HCT116 (cell line): Measurements from ENCODE around the gene GARIN3. TPM values are rescaled to one million over a fixed set of nuclear protein-coding genes. Genes with fewer than 3 reads are reported as not detected.

Experiments
- ATAC-seq: fragments of 200-7000 bp; cut with Tn5 transposase; 2 replicates; pipeline ENCODE4 v1.9.1; 2020; ENCODE audit warnings: mild to moderate bottlenecking, moderate library complexity
- BruUV-seq: library from RNA; stranded (reverse); fragments of 400-500 nt; replicated peaks from 2 replicates; lab custom pipeline; 2021; lab: Mats Ljungman, UMichigan
- CTCF ChIA-PET: fragments of 300-600 bp; sonication (Branson Sonifier 250); formaldehyde crosslinking; loops from one replicate; lab custom pipeline; 2021; ENCODE audit warnings: antibody characterized with exemption; lab: Charles Lee
- POLR2A ChIA-PET: fragments of 300-600, 350-600 bp; sonication (Branson Sonifier 250); formaldehyde crosslinking; loops from one replicate; lab custom pipeline; 2021; ENCODE audit warnings: antibody characterized with exemption; lab: Charles Lee
- RAD21 ChIA-PET, 2 experiments: fragments of 300-600 bp; sonication (Branson Sonifier 250); formaldehyde crosslinking; loops; one replicate each; lab custom pipeline; 2023; ENCODE audit warnings: low total read pairs in 2 of 2; ENCODE audit not compliant: uncharacterized antibody in 2 of 2, unreplicated experiment in 2 of 2, low non-redundant PET in 1 of 2; lab: Charles Lee
- DNase-seq: peaks from one replicate; pipeline ENCODE4 v3.0.0-alpha.2; 2010; ENCODE audit warnings: low read depth, low spot score
- H2AFZ ChIP-seq: fragments of 200-600 bp; shearing (Covaris generic), sonication (generic); 2 replicates; pipeline ENCODE4 v1.6.1; 2017; ENCODE audit warnings: low read depth, mixed run types, mixed read lengths, antibody characterized with exemption, low read length; ENCODE audit not compliant: poor library complexity, severe bottlenecking
- H3K27ac ChIP-seq: 2 replicates; pipeline ENCODE4 v1.5.1; 2012; ENCODE audit warnings: low read depth, low read length
- H3K27me3 ChIP-seq: fragments of 200-600 bp; sonication (generic); 2 replicates; pipeline ENCODE4 v1.6.1; 2016; ENCODE audit warnings: mixed run types, low read length, mixed read lengths; ENCODE audit not compliant: insufficient read depth
- H3K36me3 ChIP-seq, 2 experiments: fragments of 200-500 bp in 1 of 2; fragments of 200-600 bp in 1 of 2; sonication (Bioruptor generic) in 1 of 2; sonication (generic) in 1 of 2; 2 replicates each; pipeline versions ENCODE4 v1.5.1 to v1.6.1; 2014 to 2016; ENCODE audit warnings: low read length in 2 of 2, inconsistent platforms in 1 of 2, mixed read lengths in 1 of 2, mixed run types in 1 of 2; ENCODE audit not compliant: insufficient read depth in 2 of 2, control insufficient read depth in 1 of 2
- H3K4me1 ChIP-seq, 2 experiments: fragments of 200-600 bp in 1 of 2; sonication (generic) in 1 of 2; 2 replicates each; pipeline versions ENCODE4 v1.5.1 to v1.6.1; 2012 to 2017; ENCODE audit warnings: low read length in 2 of 2, inconsistent platforms in 1 of 2, mild to moderate bottlenecking in 1 of 2, mixed read lengths in 1 of 2, mixed run types in 1 of 2, moderate library complexity in 1 of 2; ENCODE audit not compliant: insufficient read depth in 2 of 2, control insufficient read depth in 1 of 2
- H3K4me2 ChIP-seq: fragments of 200-600 bp; sonication (generic); 2 replicates; pipeline ENCODE4 v1.6.1; 2017; ENCODE audit warnings: mixed run types, low read length, mixed read lengths
- H3K4me3 ChIP-seq, 2 experiments: fragments of 200-600 bp in 1 of 2; sonication (generic) in 1 of 2; replicated peaks in 1 of 2; 2 replicates each; pipeline ENCODE4 v1.5.1; 2011 to 2016; ENCODE audit warnings: low read length in 2 of 2, control low read depth in 1 of 2, low read depth in 1 of 2, mild to moderate bottlenecking in 1 of 2, mixed read lengths in 1 of 2, mixed run types in 1 of 2
- H3K79me2 ChIP-seq: fragments of 200-600 bp; sonication (generic); 2 replicates; pipeline ENCODE4 v1.6.1; 2017; ENCODE audit warnings: mild to moderate bottlenecking, mixed run types, low read length, moderate library complexity, mixed read lengths; ENCODE audit not compliant: insufficient read depth
- H3K9ac ChIP-seq: fragments of 200-600 bp; sonication (generic); 2 replicates; pipeline ENCODE4 v1.6.1; 2016; ENCODE audit warnings: low read length, mixed read lengths
- H3K9me2 ChIP-seq: fragments of 200-600 bp; sonication (generic), shearing (Covaris generic); 2 replicates; pipeline ENCODE4 v1.6.1; 2017; ENCODE audit warnings: mixed run types, mild to moderate bottlenecking, moderate library complexity; ENCODE audit not compliant: insufficient read depth
- H3K9me3 ChIP-seq, 2 experiments: fragments of 200-500 bp in 1 of 2; fragments of 200-600 bp in 1 of 2; sonication (Bioruptor generic) in 1 of 2; sonication (generic) in 1 of 2; 2 replicates each; pipeline ENCODE4 v1.6.1; 2014 to 2017; ENCODE audit warnings: low read length in 2 of 2, mixed read lengths in 2 of 2, inconsistent platforms in 1 of 2, low read depth in 1 of 2, mild to moderate bottlenecking in 1 of 2, mixed run types in 1 of 2, moderate library complexity in 1 of 2; ENCODE audit not compliant: control insufficient read depth in 1 of 2, insufficient read depth in 1 of 2
- H4K20me1 ChIP-seq: fragments of 200-600 bp; sonication (generic), shearing (Covaris generic); 2 replicates; pipeline ENCODE4 v1.6.1; 2017; ENCODE audit warnings: mixed run types, mild to moderate bottlenecking, moderate library complexity; ENCODE audit not compliant: insufficient read depth
- CBX3 ChIP-seq: IDR thresholded peaks from 2 replicates; pipeline ENCODE4 v1.6.1; 2012; ENCODE audit warnings: low read depth
- CEBPB ChIP-seq: IDR thresholded peaks from 2 replicates; pipeline ENCODE4 v1.6.1; 2012; ENCODE audit warnings: low read depth
- EGR1 ChIP-seq: IDR thresholded peaks from 2 replicates; pipeline ENCODE4 v1.6.1; 2012; ENCODE audit warnings: low read depth
- ELF1 ChIP-seq: IDR thresholded peaks from 2 replicates; pipeline ENCODE4 v1.6.1; 2012; ENCODE audit warnings: low read depth, borderline replicate concordance
- EZH2 ChIP-seq: fragments of 200-600 bp; sonication (generic); IDR thresholded peaks from 2 replicates; pipeline ENCODE4 v1.6.1; 2017; ENCODE audit warnings: antibody characterized with exemption, mixed run types
- EZH2phosphoT487 ChIP-seq: fragments of 200-600 bp; IDR thresholded peaks from 2 replicates; pipeline ENCODE4 v1.6.1; 2018; ENCODE audit warnings: antibody characterized with exemption, borderline replicate concordance
- JUND ChIP-seq: IDR thresholded peaks from 2 replicates; pipeline ENCODE4 v1.6.1; 2012
- POLR2A ChIP-seq: IDR thresholded peaks from 2 replicates; pipeline ENCODE4 v1.7.0; 2011; ENCODE audit warnings: borderline replicate concordance; ENCODE audit not compliant: insufficient read depth, insufficient read length; ENCODE audit errors: extremely low read depth
- RAD21 ChIP-seq: IDR thresholded peaks from 2 replicates; pipeline ENCODE4 v1.6.1; 2012; ENCODE audit warnings: low read depth, mild to moderate bottlenecking
- SIN3A ChIP-seq: IDR thresholded peaks from 2 replicates; pipeline ENCODE4 v1.6.1; 2012; ENCODE audit warnings: low read depth
- SP1 ChIP-seq: IDR thresholded peaks from 2 replicates; pipeline ENCODE4 v1.6.1; 2012; ENCODE audit warnings: low read depth
- SRF ChIP-seq: IDR thresholded peaks from 2 replicates; pipeline ENCODE4 v1.6.1; 2012; ENCODE audit warnings: low read depth
- YY1 ChIP-seq: IDR thresholded peaks from 2 replicates; pipeline ENCODE4 v1.6.1; 2011; ENCODE audit warnings: low read length, low read depth, moderate library complexity, mild to moderate bottlenecking; ENCODE audit not compliant: insufficient replicate concordance; ENCODE audit errors: extremely low read depth
- ZFX ChIP-seq: fragments of 450-650 bp; IDR thresholded peaks from 2 replicates; pipeline ENCODE4 v1.6.1; 2017
- ZNF274 ChIP-seq: fragments of 200-500 bp; sonication (Bioruptor generic); IDR thresholded peaks from 2 replicates; pipeline ENCODE4 v1.6.1; 2014; ENCODE audit warnings: mild to moderate bottlenecking, low read depth, low read length, inconsistent platforms
- intact Hi-C: fragments of 100-400 bp; cut with micrococcal nuclease; formaldehyde crosslinking; loops from 2 replicates; pipeline ENCODE4 v1.10.0; 2022
- total RNA-seq: library from RNA; stranded (reverse); gene quantifications from one replicate; pipeline ENCODE4 v1.2.1, GENCODE V29; 2021; ENCODE audit not compliant: unreplicated experiment
- TF ChIP-seq, protein P1 (sequence below): IDR thresholded peaks from 2 replicates; pipeline ENCODE4 v1.6.1; 2011; ENCODE audit warnings: mild to moderate bottlenecking, low read length, moderate library complexity; ENCODE audit not compliant: insufficient replicate concordance; ENCODE audit errors: extremely low read depth
- TF ChIP-seq, protein P2 (sequence below): IDR thresholded peaks from 2 replicates; pipeline ENCODE4 v1.6.1; 2012
- TF ChIP-seq, protein P3 (sequence below): IDR thresholded peaks from 2 replicates; pipeline ENCODE4 v1.6.1; 2012; ENCODE audit warnings: low read depth
- TF ChIP-seq, protein P4 (sequence below): IDR thresholded peaks from 2 replicates; pipeline ENCODE4 v1.6.1; 2012
- TF ChIP-seq, protein P5 (sequence below), 3 experiments: fragments of 200-600 bp in 1 of 3; sonication (generic) in 1 of 3; IDR thresholded peaks in 2 of 3; conservative IDR thresholded peaks in 1 of 3; 2 replicates each; pipeline ENCODE4 v1.5.1; 2012 to 2017; ENCODE audit warnings: low read depth in 2 of 3, low read length in 2 of 3, antibody characterized with exemption in 1 of 3, borderline replicate concordance in 1 of 3, control low read depth in 1 of 3, mild to moderate bottlenecking in 1 of 3, mixed read lengths in 1 of 3, mixed run types in 1 of 3, moderate library complexity in 1 of 3; ENCODE audit not compliant: insufficient read depth in 1 of 3

Gene GARIN3
- total RNA-seq, 1 experiment from 2014 or later: not detected

DNA sequence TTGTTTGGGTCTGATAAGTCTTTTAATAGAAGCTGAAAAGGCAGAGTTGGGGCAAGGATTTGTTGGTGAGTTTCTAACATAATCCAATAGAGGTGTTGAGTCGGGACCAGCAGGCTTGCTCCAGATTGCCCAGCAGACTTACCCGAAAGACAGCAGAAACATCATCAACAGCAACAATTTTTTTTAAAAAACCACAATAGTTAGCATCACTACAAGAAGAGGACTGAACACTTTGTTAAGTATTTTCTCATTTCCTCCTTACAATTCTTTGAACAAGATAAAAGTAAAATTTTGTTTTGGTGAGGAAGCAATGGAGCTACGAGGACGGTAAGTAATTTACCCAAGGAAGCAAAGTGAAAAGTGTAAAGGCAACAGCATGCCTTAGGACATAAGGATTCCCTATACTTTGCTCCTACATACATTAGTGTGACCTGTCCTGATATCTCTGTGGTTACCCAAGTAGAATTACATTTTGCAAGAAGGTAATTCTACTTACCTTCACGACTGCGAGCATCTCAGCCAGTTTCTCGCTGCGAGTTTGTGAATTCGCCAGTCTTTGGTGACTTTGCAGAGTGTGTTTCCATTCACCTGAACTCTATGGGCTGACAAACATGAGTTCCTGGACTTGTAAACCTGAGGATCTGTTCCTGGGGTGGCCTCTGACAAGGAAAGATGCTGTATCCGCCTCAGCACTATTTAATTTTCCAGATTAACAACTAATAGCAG lies 27.8 kb upstream of the GARIN3 start:
- Histone ChIP-seq H3K9me3 (no peaks in the 10 kb centered on the region), H3K36me3 (no peaks in the 10 kb centered on the region), H3K4me1 (no peaks in the 10 kb centered on the region), H3K4me2 (no peak overlapping the region), H3K27me3 (peaks cover 56% of the 10 kb centered on the region), H3K27ac (no peak overlapping the region)
- no TSS peak for BruUV-seq
- RAD21 ChIA-PET: no interaction called here
- intact Hi-C loops: no loop called here
- DNase-seq (no peak), ATAC-seq (no peak)
- POLR2A ChIA-PET: no interaction called here
- CTCF ChIA-PET: no interaction called here
- TF ChIP-seq RAD21 (no peak), SRF (no peak), SIN3A (no peak), ZFX (no peak), CBX3 (no peak), YY1 (no peak), EGR1 (no peak), ZNF274 (no peak), ELF1 (no peak), EZH2 (no peak), POLR2A (no peak), EZH2phosphoT487 (no peak), CEBPB (no peak), SP1 (no peak), JUND (no peak)
- TF ChIP-seq, protein P1, sequence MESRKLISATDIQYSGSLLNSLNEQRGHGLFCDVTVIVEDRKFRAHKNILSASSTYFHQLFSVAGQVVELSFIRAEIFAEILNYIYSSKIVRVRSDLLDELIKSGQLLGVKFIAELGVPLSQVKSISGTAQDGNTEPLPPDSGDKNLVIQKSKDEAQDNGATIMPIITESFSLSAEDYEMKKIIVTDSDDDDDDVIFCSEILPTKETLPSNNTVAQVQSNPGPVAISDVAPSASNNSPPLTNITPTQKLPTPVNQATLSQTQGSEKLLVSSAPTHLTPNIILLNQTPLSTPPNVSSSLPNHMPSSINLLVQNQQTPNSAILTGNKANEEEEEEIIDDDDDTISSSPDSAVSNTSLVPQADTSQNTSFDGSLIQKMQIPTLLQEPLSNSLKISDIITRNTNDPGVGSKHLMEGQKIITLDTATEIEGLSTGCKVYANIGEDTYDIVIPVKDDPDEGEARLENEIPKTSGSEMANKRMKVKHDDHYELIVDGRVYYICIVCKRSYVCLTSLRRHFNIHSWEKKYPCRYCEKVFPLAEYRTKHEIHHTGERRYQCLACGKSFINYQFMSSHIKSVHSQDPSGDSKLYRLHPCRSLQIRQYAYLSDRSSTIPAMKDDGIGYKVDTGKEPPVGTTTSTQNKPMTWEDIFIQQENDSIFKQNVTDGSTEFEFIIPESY: no peak
- TF ChIP-seq, protein P2, sequence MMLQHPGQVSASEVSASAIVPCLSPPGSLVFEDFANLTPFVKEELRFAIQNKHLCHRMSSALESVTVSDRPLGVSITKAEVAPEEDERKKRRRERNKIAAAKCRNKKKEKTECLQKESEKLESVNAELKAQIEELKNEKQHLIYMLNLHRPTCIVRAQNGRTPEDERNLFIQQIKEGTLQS: no peak
- TF ChIP-seq, protein P3, sequence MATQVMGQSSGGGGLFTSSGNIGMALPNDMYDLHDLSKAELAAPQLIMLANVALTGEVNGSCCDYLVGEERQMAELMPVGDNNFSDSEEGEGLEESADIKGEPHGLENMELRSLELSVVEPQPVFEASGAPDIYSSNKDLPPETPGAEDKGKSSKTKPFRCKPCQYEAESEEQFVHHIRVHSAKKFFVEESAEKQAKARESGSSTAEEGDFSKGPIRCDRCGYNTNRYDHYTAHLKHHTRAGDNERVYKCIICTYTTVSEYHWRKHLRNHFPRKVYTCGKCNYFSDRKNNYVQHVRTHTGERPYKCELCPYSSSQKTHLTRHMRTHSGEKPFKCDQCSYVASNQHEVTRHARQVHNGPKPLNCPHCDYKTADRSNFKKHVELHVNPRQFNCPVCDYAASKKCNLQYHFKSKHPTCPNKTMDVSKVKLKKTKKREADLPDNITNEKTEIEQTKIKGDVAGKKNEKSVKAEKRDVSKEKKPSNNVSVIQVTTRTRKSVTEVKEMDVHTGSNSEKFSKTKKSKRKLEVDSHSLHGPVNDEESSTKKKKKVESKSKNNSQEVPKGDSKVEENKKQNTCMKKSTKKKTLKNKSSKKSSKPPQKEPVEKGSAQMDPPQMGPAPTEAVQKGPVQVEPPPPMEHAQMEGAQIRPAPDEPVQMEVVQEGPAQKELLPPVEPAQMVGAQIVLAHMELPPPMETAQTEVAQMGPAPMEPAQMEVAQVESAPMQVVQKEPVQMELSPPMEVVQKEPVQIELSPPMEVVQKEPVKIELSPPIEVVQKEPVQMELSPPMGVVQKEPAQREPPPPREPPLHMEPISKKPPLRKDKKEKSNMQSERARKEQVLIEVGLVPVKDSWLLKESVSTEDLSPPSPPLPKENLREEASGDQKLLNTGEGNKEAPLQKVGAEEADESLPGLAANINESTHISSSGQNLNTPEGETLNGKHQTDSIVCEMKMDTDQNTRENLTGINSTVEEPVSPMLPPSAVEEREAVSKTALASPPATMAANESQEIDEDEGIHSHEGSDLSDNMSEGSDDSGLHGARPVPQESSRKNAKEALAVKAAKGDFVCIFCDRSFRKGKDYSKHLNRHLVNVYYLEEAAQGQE: no peak
- TF ChIP-seq, protein P4, sequence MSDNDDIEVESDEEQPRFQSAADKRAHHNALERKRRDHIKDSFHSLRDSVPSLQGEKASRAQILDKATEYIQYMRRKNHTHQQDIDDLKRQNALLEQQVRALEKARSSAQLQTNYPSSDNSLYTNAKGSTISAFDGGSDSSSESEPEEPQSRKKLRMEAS: no peak
- TF ChIP-seq, protein P5, sequence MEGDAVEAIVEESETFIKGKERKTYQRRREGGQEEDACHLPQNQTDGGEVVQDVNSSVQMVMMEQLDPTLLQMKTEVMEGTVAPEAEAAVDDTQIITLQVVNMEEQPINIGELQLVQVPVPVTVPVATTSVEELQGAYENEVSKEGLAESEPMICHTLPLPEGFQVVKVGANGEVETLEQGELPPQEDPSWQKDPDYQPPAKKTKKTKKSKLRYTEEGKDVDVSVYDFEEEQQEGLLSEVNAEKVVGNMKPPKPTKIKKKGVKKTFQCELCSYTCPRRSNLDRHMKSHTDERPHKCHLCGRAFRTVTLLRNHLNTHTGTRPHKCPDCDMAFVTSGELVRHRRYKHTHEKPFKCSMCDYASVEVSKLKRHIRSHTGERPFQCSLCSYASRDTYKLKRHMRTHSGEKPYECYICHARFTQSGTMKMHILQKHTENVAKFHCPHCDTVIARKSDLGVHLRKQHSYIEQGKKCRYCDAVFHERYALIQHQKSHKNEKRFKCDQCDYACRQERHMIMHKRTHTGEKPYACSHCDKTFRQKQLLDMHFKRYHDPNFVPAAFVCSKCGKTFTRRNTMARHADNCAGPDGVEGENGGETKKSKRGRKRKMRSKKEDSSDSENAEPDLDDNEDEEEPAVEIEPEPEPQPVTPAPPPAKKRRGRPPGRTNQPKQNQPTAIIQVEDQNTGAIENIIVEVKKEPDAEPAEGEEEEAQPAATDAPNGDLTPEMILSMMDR (IDR thresholded peaks at IDR 0.05 in 2 of 3, conservative IDR thresholded peaks at IDR 0.05 in 1 of 3; ENCODE audit: borderline replicate concordance in 1 of 3, insufficient read depth in 1 of 3, low read depth in 2 of 3, low read length in 2 of 3): no peak
- TF ChIP-seq, all 23 proteins: peak for 0
- no peaks in the 10 kb centered on the region for H3K79me2 ChIP-seq
- H3K4me3 ChIP-seq: no peak overlapping the region
- no peak overlapping the region for H2AFZ ChIP-seq
- no peak overlapping the region for H3K9ac ChIP-seq
- H4K20me1 ChIP-seq: no peaks in the 10 kb centered on the region
- H3K9me2 ChIP-seq: no peaks in the 10 kb centered on the region
